SK-N-SH (cell line): Measurements from ENCODE around the gene FSD1. TPM values are rescaled to one million over a fixed set of nuclear protein-coding genes. Genes with fewer than 3 reads are reported as not detected.

ENCODE experiments used
- CTCF ChIA-PET: fragments of 300-600, 350-600 bp; formaldehyde crosslinking; extraction: SDS; loops from one replicate; lab custom pipeline; 2021; lab: Yijun Ruan, JAX
- POLR2A ChIA-PET: fragments of 350-600 bp; sonication (Branson Sonifier 250); formaldehyde crosslinking; extraction: SDS; loops from one replicate; lab custom pipeline; 2020; ENCODE audit warnings: antibody characterized with exemption, inconsistent platforms; lab: Yijun Ruan, JAX
- DNase-seq: peaks from one replicate; pipeline ENCODE4 v3.0.0; 2012
- H2AFZ ChIP-seq: fragments of 200-600 bp; sonication (generic); 2 replicates; pipeline ENCODE4 v1.8.1; 2016; ENCODE audit warnings: antibody characterized with exemption, mild to moderate bottlenecking, low read depth
- H3F3A ChIP-seq: fragments of 200-600 bp; sonication (generic); replicated peaks from 2 replicates; pipeline ENCODE3; 2016; ENCODE audit warnings: antibody characterized with exemption, mild to moderate bottlenecking; ENCODE audit not compliant: insufficient read depth
- H3K27ac ChIP-seq, 2 experiments: fragments of 200-500 bp in 1 of 2; fragments of 200-600 bp in 1 of 2; sonication (Bioruptor generic) in 1 of 2; sonication (generic), shearing (Covaris generic) in 1 of 2; 2 replicates each; pipeline versions ENCODE4 v1.5.1 to v1.6.1; 2014 to 2016; ENCODE audit warnings: low read depth in 2 of 2, inconsistent platforms in 1 of 2, low read length in 1 of 2, mild to moderate bottlenecking in 1 of 2, mixed read lengths in 1 of 2
- H3K27me3 ChIP-seq: fragments of 200-600 bp; sonication (generic), shearing (Covaris generic); 2 replicates; pipeline ENCODE4 v1.6.1; 2016; ENCODE audit warnings: mixed run types; ENCODE audit not compliant: insufficient read depth
- H3K36me3 ChIP-seq, 2 experiments: fragments of 200-500 bp in 1 of 2; fragments of 200-600 bp in 1 of 2; sonication (Bioruptor generic) in 1 of 2; sonication (generic) in 1 of 2; replicated peaks in 1 of 2; 2 replicates each; pipeline versions ENCODE3 to v1.5.1; 2014 to 2016; ENCODE audit warnings: low read length in 1 of 2, mild to moderate bottlenecking in 1 of 2; ENCODE audit not compliant: insufficient read depth in 2 of 2, control insufficient read depth in 1 of 2
- H3K4me1 ChIP-seq, 2 experiments: fragments of 200-500 bp in 1 of 2; fragments of 200-600 bp in 1 of 2; sonication (Bioruptor generic) in 1 of 2; sonication (generic), shearing (Covaris generic) in 1 of 2; 2 replicates each; pipeline versions ENCODE4 v1.5.1 to v1.6.1; 2014 to 2016; ENCODE audit warnings: low read depth in 1 of 2, low read length in 1 of 2, mixed run types in 1 of 2; ENCODE audit not compliant: insufficient read depth in 2 of 2, control insufficient read depth in 1 of 2
- H3K4me2 ChIP-seq: fragments of 200-600 bp; sonication (generic), shearing (Covaris generic); 2 replicates; pipeline ENCODE4 v1.6.1; 2017; ENCODE audit warnings: mixed run types
- H3K4me3 ChIP-seq, 2 experiments: fragments of 200-500 bp in 1 of 2; fragments of 200-600 bp in 1 of 2; sonication (Bioruptor generic) in 1 of 2; sonication (generic), shearing (Covaris generic) in 1 of 2; 2 replicates each; pipeline versions ENCODE4 v1.5.1 to v1.8.1; 2014 to 2016; ENCODE audit warnings: low read depth in 2 of 2, inconsistent platforms in 1 of 2, low read length in 1 of 2, mild to moderate bottlenecking in 1 of 2, mixed read lengths in 1 of 2, moderate library complexity in 1 of 2
- H3K79me2 ChIP-seq: fragments of 200-600 bp; sonication (generic); 2 replicates; pipeline ENCODE4 v1.8.1; 2017; ENCODE audit warnings: mild to moderate bottlenecking; ENCODE audit not compliant: insufficient read depth
- H3K9ac ChIP-seq: fragments of 200-600 bp; sonication (generic); 2 replicates; pipeline ENCODE4 v1.6.1; 2017; ENCODE audit warnings: mixed run types
- H3K9me2 ChIP-seq: fragments of 200-600 bp; sonication (generic); 2 replicates; pipeline ENCODE4 v1.6.1; 2017; ENCODE audit warnings: mixed run types
- H3K9me3 ChIP-seq: fragments of 200-600 bp; sonication (generic); 2 replicates; pipeline ENCODE4 v1.6.1; 2017; ENCODE audit warnings: mixed run types, mild to moderate bottlenecking, moderate library complexity
- H4K20me1 ChIP-seq: fragments of 200-600 bp; sonication (generic); 2 replicates; pipeline ENCODE4 v1.6.1; 2017; ENCODE audit warnings: mild to moderate bottlenecking, mixed run types; ENCODE audit not compliant: insufficient read depth
- CHD2 ChIP-seq: fragments of 150-350 bp; IDR thresholded peaks from 2 replicates; pipeline ENCODE4 v1.6.1; 2018; ENCODE audit warnings: low read length; ENCODE audit not compliant: partially characterized antibody
- CTCF ChIP-seq: fragments of 200-600 bp; sonication (generic); IDR thresholded peaks from 2 replicates; pipeline ENCODE4 v1.6.1; 2017; ENCODE audit warnings: antibody characterized with exemption, mild to moderate bottlenecking, moderate library complexity
- ELF1 ChIP-seq: IDR thresholded peaks from 2 replicates; pipeline ENCODE4 v1.4.0; 2012
- EP300 ChIP-seq, 2 experiments: IDR thresholded peaks; 2 replicates each; pipeline versions ENCODE4 v1.4.0 to v1.6.1; 2012; ENCODE audit warnings: borderline replicate concordance in 1 of 2, low read depth in 1 of 2, low read length in 1 of 2
- EZH2phosphoT487 ChIP-seq: fragments of 200-600 bp; sonication (generic); IDR thresholded peaks from 2 replicates; pipeline ENCODE4 v1.6.1; 2017; ENCODE audit warnings: low read depth, mixed run types, mild to moderate bottlenecking, antibody characterized with exemption, moderate library complexity, borderline replicate concordance
- FOSL2 ChIP-seq: IDR thresholded peaks from 2 replicates; pipeline ENCODE4 v1.4.0; 2012; ENCODE audit warnings: low read depth, mild to moderate bottlenecking, moderate library complexity, borderline replicate concordance
- FOXJ3 ChIP-seq: sonication (generic); formaldehyde crosslinking; IDR thresholded peaks from 2 replicates; pipeline ENCODE4 v1.5.1; 2020; ENCODE audit warnings: mild to moderate bottlenecking, missing genetic modification reagents
- MAX ChIP-seq: IDR thresholded peaks from 2 replicates; pipeline ENCODE4 v1.4.0; 2012; ENCODE audit warnings: low read depth
- MEF2A ChIP-seq: IDR thresholded peaks from 2 replicates; pipeline ENCODE4 v1.4.0; 2012; ENCODE audit warnings: low read depth, borderline replicate concordance
- MXI1 ChIP-seq: IDR thresholded peaks from 2 replicates; pipeline ENCODE4 v1.6.1; 2012; ENCODE audit warnings: mild to moderate bottlenecking, low read depth, low read length, improper control_type of control experiment
- NFIC ChIP-seq: IDR thresholded peaks from 2 replicates; pipeline ENCODE4 v1.4.0; 2012; ENCODE audit warnings: borderline replicate concordance
- NRF1 ChIP-seq: IDR thresholded peaks from 2 replicates; pipeline ENCODE4 v1.6.1; 2012; ENCODE audit warnings: low read depth, mild to moderate bottlenecking, low read length
- POLR2AphosphoS5 ChIP-seq: IDR thresholded peaks from 2 replicates; pipeline ENCODE4 v1.6.1; 2012; ENCODE audit warnings: low read depth, low read length
- RAD21 ChIP-seq: IDR thresholded peaks from 2 replicates; pipeline ENCODE4 v1.6.1; 2012; ENCODE audit warnings: mild to moderate bottlenecking, low read length
- RFX5 ChIP-seq: IDR thresholded peaks from 2 replicates; pipeline ENCODE4 v1.6.1; 2012; ENCODE audit warnings: mild to moderate bottlenecking, improper control_type of control experiment, low read length
- SMC3 ChIP-seq: IDR thresholded peaks from 2 replicates; pipeline ENCODE4 v1.6.1; 2012; ENCODE audit warnings: low read depth, low read length, improper control_type of control experiment
- TCF12 ChIP-seq: IDR thresholded peaks from 2 replicates; pipeline ENCODE4 v1.4.0; 2012
- USF1 ChIP-seq: IDR thresholded peaks from 2 replicates; pipeline ENCODE4 v1.4.0; 2012; ENCODE audit warnings: low read depth, borderline replicate concordance
- YY1 ChIP-seq: IDR thresholded peaks from 2 replicates; pipeline ENCODE4 v1.4.0; 2012; ENCODE audit warnings: low read depth, mild to moderate bottlenecking
- WGBS: methylation state at CpG from one replicate; pipeline ENCODE4 v1.1.6; 2017; ENCODE audit warnings: low lambda C conversion rate; 5-methylcytosine and 5-hydroxymethylcytosine counted together
- polyA plus RNA-seq, 3 experiments: library from polyadenylated mRNA; depleted of rRNA; stranded (reverse); fragments of >200 nt; gene quantifications; 2 replicates each; pipeline ENCODE4 v1.2.3, GENCODE V29; 2012
- TF ChIP-seq, protein P1 (sequence below): IDR thresholded peaks from 2 replicates; pipeline ENCODE4 v1.6.1; 2012; ENCODE audit warnings: mild to moderate bottlenecking, low read depth, low read length, moderate library complexity

Gene FSD1
- polyA plus RNA-seq, 1 of the 3 experiments (the other 2 are of a cell fraction) = 49.0 TPM

DNA sequence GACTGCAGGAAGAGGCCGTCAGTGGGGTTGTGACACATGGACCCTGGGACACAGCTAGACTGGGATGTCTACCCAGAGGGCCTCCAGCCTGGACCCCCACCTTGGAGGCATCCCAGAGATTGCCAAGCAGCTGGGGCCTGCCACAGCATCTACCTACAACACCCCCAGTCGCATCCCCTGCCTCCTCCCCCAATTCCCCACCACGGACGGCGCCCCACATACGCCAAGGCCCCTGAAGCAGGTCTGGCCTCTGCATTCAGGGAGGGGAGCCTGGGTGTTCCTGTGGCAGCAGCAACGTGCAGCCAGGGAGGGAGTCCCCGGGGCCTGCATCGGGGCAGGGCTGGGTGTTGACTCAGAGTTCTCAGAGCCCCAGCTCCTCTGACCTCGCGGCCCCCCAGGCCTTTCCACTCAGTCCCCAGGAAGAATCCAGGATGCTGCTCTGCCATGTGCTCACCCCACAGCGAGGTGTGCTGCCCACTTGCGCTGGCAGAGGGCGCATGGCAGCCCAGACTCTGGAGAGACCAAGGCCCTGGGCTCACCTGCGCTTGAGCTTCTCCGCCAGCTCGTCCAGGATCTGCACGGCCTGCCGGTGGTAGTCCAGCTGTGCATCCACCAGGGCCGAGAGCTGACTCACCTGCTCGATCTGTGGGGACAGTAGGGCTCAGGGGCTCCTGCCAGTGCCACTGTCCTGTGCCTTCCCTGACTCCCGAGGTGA, 58.6 kb downstream of the FSD1 start:
- no peak overlapping the region for H3K4me2 ChIP-seq
- H3K9ac ChIP-seq = no peak overlapping the region
- peaks cover 8% of the 10 kb centered on the region; the same call in 1 of the 2 replicates for H3K79me2 ChIP-seq
- H3F3A ChIP-seq = peaks cover 3% of the 10 kb centered on the region
- H3K27me3 ChIP-seq = no peaks in the 10 kb centered on the region
- no peaks in the 10 kb centered on the region for H3K9me2 ChIP-seq
- H3K36me3 ChIP-seq = peaks cover 0 to 58% of the 10 kb centered on the region in 2 experiments
- TF ChIP-seq, protein P1, sequence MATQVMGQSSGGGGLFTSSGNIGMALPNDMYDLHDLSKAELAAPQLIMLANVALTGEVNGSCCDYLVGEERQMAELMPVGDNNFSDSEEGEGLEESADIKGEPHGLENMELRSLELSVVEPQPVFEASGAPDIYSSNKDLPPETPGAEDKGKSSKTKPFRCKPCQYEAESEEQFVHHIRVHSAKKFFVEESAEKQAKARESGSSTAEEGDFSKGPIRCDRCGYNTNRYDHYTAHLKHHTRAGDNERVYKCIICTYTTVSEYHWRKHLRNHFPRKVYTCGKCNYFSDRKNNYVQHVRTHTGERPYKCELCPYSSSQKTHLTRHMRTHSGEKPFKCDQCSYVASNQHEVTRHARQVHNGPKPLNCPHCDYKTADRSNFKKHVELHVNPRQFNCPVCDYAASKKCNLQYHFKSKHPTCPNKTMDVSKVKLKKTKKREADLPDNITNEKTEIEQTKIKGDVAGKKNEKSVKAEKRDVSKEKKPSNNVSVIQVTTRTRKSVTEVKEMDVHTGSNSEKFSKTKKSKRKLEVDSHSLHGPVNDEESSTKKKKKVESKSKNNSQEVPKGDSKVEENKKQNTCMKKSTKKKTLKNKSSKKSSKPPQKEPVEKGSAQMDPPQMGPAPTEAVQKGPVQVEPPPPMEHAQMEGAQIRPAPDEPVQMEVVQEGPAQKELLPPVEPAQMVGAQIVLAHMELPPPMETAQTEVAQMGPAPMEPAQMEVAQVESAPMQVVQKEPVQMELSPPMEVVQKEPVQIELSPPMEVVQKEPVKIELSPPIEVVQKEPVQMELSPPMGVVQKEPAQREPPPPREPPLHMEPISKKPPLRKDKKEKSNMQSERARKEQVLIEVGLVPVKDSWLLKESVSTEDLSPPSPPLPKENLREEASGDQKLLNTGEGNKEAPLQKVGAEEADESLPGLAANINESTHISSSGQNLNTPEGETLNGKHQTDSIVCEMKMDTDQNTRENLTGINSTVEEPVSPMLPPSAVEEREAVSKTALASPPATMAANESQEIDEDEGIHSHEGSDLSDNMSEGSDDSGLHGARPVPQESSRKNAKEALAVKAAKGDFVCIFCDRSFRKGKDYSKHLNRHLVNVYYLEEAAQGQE = no peak
- TF ChIP-seq POLR2AphosphoS5 (no peak), NRF1 (no peak), USF1 (no peak), RFX5 (no peak), ELF1 (no peak), TCF12 (no peak), MXI1 (no peak), MAX (no peak), SMC3 (peak; percentile 30; the same call in 1 of the 2 replicates), NFIC (no peak), CTCF (peak; percentile 21; the same call in 1 of the 2 replicates), CHD2 (no peak), FOSL2 (no peak), FOXJ3 (CRISPR knock-in tag) (no peak), EZH2phosphoT487 (no peak), EP300 (IDR thresholded peaks at IDR 0.05; ENCODE audit: borderline replicate concordance in 1 of 2, low read depth in 1 of 2, low read length in 1 of 2) (no peak), YY1 (no peak), MEF2A (no peak), RAD21 (peak; percentile 18; the same call in 1 of the 2 replicates)
- no peak overlapping the region; a peak in 1 of 4 replicates for H3K27ac ChIP-seq
- CTCF ChIA-PET = interaction anchor here (0.5 to 8.5 kb wide), 14 partner anchors 9 to 983 kb away, joined by 3 to 84 read pairs (median 4); partner anchors contain the start of genes MPND and SH3GL1
- POLR2A ChIA-PET = interaction anchor here (1.6 kb wide), 1 partner anchor 10 kb away, joined by 5 read pairs; no protein-coding TSS in a partner anchor
- 70% methylated on average over 6 of the region's 22 CpGs for WGBS
- H3K9me3 ChIP-seq = no peaks in the 10 kb centered on the region
- H4K20me1 ChIP-seq = peaks cover 1% of the 10 kb centered on the region; the same call in 1 of the 2 replicates
- no peak overlapping the region for H3K4me3 ChIP-seq
- no peak for DNase-seq
- peaks cover under 1 to 6% of the 10 kb centered on the region in 2 experiments; a peak in 1 of 4 replicates for H3K4me1 ChIP-seq
- no peak overlapping the region for H2AFZ ChIP-seq
